Measurements from ENCODE around the gene FLT1. TPM values are rescaled to one million over a fixed set of nuclear protein-coding genes. Genes with fewer than 3 reads are reported as not detected.

FLT1 gene
- polyA plus RNA-seq, 1 donor (not counting 4 experiments of a cell fraction or from before 2014, with no cell fraction given) = 0.01 TPM

- Histone ChIP-seq H3K4me2 (ENCODE audit: control insufficient read depth, extremely low read depth, insufficient read depth, low read depth, low read length) (no peak overlapping the region), H2AFZ (ENCODE audit: control insufficient read depth, low read length) (no peak overlapping the region), H3K9ac (ENCODE audit: control insufficient read depth, extremely low read depth, insufficient read depth, low read length) (no peak overlapping the region), H3K9me3 (ENCODE audit: control insufficient read depth, low read depth, low read length) (no peaks in the 10 kb centered on the region), H4K20me1 (ENCODE audit: control insufficient read depth, extremely low read depth, insufficient read depth, low read length) (no peaks in the 10 kb centered on the region), H3K4me3 (ENCODE audit: control insufficient read depth in 2 of 3, extremely low read depth in 1 of 3, insufficient read depth in 2 of 3, low read depth in 1 of 3, low read length in 3 of 3) (no peak overlapping the region), H3K36me3 (ENCODE audit: control insufficient read depth in 2 of 2, extremely low read depth in 1 of 2, insufficient read depth in 2 of 2, low read length in 2 of 2) (no peaks in the 10 kb centered on the region), H3K27me3 (ENCODE audit: control insufficient read depth, extremely low read depth, insufficient read depth, low read length) (no peaks in the 10 kb centered on the region), H3K4me1 (ENCODE audit: control insufficient read depth, extremely low read depth, insufficient read depth, low read length) (no peaks in the 10 kb centered on the region), H3K9me1 (ENCODE audit: control insufficient read depth, extremely low read depth, insufficient read depth, low read length) (no peaks in the 10 kb centered on the region), H3K79me2 (ENCODE audit: control insufficient read depth, insufficient read depth, low read length) (no peaks in the 10 kb centered on the region), H3K27ac (ENCODE audit: control insufficient read depth, insufficient read depth, low read length) (no peak overlapping the region)
- dilution Hi-C loops (cut with MboI; ENCODE audit: extremely low pct_ligation_motif_present, low sequenced_read_pairs) = no loop called here
- DNase-seq (ENCODE audit: low read depth, low spot score) = no peak
- TF ChIP-seq EZH2 (IDR thresholded peaks at IDR 0.05; ENCODE audit: low read length) (no peak), CTCF (optimal IDR thresholded peaks at IDR 0.05 in 1 of 3, IDR thresholded peaks at IDR 0.05 in 1 of 3, conservative IDR thresholded peaks at IDR 0.05 in 1 of 3; ENCODE audit: extremely low read depth in 1 of 3, insufficient read depth in 2 of 3, low read length in 3 of 3) (no peak)
- FAIRE-seq = no peak
Observed at GRCh38 chr13:28463481-28463880, 31.4 kb downstream of the FLT1 start.

DNA sequence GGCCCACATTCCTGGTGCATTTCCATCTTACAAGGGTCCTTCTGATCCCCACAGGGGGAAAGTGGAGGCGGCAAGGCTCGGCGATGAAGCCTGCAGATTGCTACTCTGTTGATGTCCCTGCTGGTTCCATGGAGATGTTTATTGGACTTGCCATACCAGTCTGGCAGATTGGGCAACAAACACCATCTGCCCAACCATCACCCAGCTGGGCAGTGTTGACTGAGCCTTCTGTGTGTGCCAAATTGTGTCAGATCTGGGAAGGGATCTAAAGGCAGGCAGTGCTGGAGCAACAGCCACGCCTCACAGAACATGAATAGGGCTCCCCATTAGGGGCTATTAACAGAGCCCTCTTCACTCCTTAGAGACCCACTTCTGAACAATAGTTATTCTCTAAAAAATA, 35.0 kb downstream of the FLT1 start:
- DNase-seq (ENCODE audit: low read depth, low spot score) = no peak
- FAIRE-seq = no peak
- TF ChIP-seq CTCF (optimal IDR thresholded peaks at IDR 0.05 in 1 of 3, IDR thresholded peaks at IDR 0.05 in 1 of 3, conservative IDR thresholded peaks at IDR 0.05 in 1 of 3; ENCODE audit: extremely low read depth in 1 of 3, insufficient read depth in 2 of 3, low read length in 3 of 3) = no peak
- Histone ChIP-seq H3K36me3 (ENCODE audit: control insufficient read depth in 2 of 2, extremely low read depth in 1 of 2, insufficient read depth in 2 of 2, low read length in 2 of 2) (no peaks in the 10 kb centered on the region), H3K4me3 (ENCODE audit: control insufficient read depth in 2 of 3, extremely low read depth in 1 of 3, insufficient read depth in 2 of 3, low read depth in 1 of 3, low read length in 3 of 3) (no peak overlapping the region), H3K4me1 (ENCODE audit: control insufficient read depth, extremely low read depth, insufficient read depth, low read length) (no peaks in the 10 kb centered on the region), H3K4me2 (ENCODE audit: control insufficient read depth, extremely low read depth, insufficient read depth, low read depth, low read length) (no peak overlapping the region), H4K20me1 (ENCODE audit: control insufficient read depth, extremely low read depth, insufficient read depth, low read length) (no peaks in the 10 kb centered on the region), H3K27me3 (ENCODE audit: control insufficient read depth, extremely low read depth, insufficient read depth, low read length) (no peaks in the 10 kb centered on the region), H3K27ac (ENCODE audit: control insufficient read depth, insufficient read depth, low read length) (no peak overlapping the region), H3K9me3 (ENCODE audit: control insufficient read depth, low read depth, low read length) (no peaks in the 10 kb centered on the region), H3K9ac (ENCODE audit: control insufficient read depth, extremely low read depth, insufficient read depth, low read length) (no peak overlapping the region), H3K9me1 (ENCODE audit: control insufficient read depth, extremely low read depth, insufficient read depth, low read length) (no peaks in the 10 kb centered on the region), H2AFZ (ENCODE audit: control insufficient read depth, low read length) (no peak overlapping the region), H3K79me2 (ENCODE audit: control insufficient read depth, insufficient read depth, low read length) (no peaks in the 10 kb centered on the region)
- dilution Hi-C loops (cut with MboI; ENCODE audit: extremely low pct_ligation_motif_present, low sequenced_read_pairs) = no loop called here
